Kidney epithelial cell (primary cell): ENCODE results near the gene RAB20. TPM values are rescaled to one million over a fixed set of nuclear protein-coding genes. Genes with fewer than 3 reads are reported as not detected.

Source experiments
- DNase-seq: peaks from one replicate; pipeline ENCODE4 v3.0.0-alpha.2; 2010; ENCODE audit warnings: low read depth
- H3K27me3 ChIP-seq: 2 replicates; pipeline ENCODE4 v1.6.0; 2011; ENCODE audit warnings: low read length; ENCODE audit not compliant: control insufficient read depth, insufficient read depth
- H3K36me3 ChIP-seq: 2 replicates; pipeline ENCODE4 v1.5.1; 2011; ENCODE audit warnings: low read length; ENCODE audit not compliant: control insufficient read depth, insufficient read depth
- H3K4me3 ChIP-seq: 2 replicates; pipeline ENCODE4 v1.5.1; 2011; ENCODE audit warnings: low read depth, mild to moderate bottlenecking, control low read depth, low read length
- total RNA-seq: library from RNA; depleted of rRNA; stranded (reverse); fragments of >200 nt; gene quantifications from 2 replicates; pipeline ENCODE4 v1.2.3, GENCODE V29; 2015
- TF ChIP-seq, protein P1 (sequence below): IDR thresholded peaks from 2 replicates; pipeline ENCODE4 v1.5.1; 2011; ENCODE audit warnings: mild to moderate bottlenecking, moderate library complexity, low read length, control low read depth, inconsistent platforms; ENCODE audit not compliant: insufficient read depth, poor library complexity, severe bottlenecking

RAB20 gene
- total RNA-seq, 1 donor from 2014 or later: 7.4 TPM

DNA sequence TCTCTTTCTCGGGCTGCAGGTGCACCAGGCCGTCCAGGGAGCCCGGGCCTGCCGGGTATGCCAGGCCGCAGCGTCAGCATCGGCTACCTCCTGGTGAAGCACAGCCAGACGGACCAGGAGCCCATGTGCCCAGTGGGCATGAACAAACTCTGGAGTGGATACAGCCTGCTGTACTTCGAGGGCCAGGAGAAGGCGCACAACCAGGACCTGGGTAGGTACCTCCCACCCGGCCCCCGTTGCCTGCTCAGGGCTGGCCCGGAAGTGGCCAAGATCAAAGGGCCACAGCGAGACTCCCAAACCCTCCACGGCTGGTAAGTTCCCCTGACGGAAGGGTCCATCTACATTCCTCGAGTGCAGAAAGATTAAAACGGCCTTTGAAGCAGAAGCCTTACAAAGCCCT is 55.1 kb downstream of the RAB20 start:
- peaks cover 11% of the 10 kb centered on the region for H3K36me3 ChIP-seq
- H3K4me3 ChIP-seq: no peak overlapping the region
- TF ChIP-seq, protein P1, sequence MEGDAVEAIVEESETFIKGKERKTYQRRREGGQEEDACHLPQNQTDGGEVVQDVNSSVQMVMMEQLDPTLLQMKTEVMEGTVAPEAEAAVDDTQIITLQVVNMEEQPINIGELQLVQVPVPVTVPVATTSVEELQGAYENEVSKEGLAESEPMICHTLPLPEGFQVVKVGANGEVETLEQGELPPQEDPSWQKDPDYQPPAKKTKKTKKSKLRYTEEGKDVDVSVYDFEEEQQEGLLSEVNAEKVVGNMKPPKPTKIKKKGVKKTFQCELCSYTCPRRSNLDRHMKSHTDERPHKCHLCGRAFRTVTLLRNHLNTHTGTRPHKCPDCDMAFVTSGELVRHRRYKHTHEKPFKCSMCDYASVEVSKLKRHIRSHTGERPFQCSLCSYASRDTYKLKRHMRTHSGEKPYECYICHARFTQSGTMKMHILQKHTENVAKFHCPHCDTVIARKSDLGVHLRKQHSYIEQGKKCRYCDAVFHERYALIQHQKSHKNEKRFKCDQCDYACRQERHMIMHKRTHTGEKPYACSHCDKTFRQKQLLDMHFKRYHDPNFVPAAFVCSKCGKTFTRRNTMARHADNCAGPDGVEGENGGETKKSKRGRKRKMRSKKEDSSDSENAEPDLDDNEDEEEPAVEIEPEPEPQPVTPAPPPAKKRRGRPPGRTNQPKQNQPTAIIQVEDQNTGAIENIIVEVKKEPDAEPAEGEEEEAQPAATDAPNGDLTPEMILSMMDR: no peak
- DNase-seq: no peak
- H3K27me3 ChIP-seq: no peaks in the 10 kb centered on the region

DNA sequence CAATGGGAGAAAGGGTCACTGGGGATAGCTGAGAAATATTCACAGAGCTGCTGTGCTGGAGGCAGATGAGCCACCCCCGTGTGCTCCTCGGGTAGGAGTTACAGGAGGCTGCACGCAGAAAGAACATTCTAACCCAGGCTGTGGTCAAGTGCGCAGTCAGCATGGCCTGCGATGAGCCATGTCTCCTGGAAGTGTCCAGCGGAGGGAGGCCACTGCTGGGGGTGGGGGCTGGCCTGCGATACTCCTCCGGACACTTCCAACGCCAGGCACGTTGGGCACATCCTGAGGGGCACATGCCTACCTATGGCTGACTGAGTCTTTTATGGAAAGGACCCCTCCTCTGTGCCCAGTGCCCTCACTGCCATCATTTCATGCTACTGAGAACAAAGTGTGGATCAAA is 55.9 kb downstream of the RAB20 start:
- peaks cover 15% of the 10 kb centered on the region for H3K36me3 ChIP-seq
- TF ChIP-seq, protein P1: no peak
- no peaks in the 10 kb centered on the region for H3K27me3 ChIP-seq
- H3K4me3 ChIP-seq: no peak overlapping the region
- DNase-seq: no peak

DNA sequence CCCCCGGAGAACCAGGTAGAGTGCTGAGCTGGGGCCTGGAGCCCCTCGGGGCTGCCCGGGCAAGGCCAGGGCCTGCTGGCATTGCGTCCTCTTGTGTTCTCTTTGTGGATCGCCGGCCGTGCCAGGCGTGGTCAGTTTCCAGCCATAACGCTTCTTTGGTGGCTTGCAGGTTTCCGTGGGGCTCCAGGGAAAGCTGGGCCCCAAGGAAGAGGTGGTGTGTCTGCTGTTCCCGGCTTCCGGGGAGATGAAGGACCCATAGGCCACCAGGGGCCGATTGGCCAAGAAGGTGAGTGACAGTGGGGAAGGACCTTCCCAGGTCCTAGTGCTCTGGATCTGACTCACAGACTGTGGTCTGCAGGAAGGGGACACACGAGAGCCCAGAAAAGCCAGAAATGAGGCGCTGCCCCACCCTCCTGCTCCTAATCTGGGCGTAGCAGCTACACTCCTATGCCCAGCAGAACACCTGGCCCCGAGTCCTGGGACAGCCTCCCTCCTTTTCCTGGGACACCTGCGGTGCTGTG is 57.5 kb downstream of the RAB20 start:
- H3K27me3 ChIP-seq: no peaks in the 10 kb centered on the region
- TF ChIP-seq, protein P1: no peak
- no peak overlapping the region for H3K4me3 ChIP-seq
- no peak for DNase-seq
- H3K36me3 ChIP-seq: peaks cover 12% of the 10 kb centered on the region

DNA sequence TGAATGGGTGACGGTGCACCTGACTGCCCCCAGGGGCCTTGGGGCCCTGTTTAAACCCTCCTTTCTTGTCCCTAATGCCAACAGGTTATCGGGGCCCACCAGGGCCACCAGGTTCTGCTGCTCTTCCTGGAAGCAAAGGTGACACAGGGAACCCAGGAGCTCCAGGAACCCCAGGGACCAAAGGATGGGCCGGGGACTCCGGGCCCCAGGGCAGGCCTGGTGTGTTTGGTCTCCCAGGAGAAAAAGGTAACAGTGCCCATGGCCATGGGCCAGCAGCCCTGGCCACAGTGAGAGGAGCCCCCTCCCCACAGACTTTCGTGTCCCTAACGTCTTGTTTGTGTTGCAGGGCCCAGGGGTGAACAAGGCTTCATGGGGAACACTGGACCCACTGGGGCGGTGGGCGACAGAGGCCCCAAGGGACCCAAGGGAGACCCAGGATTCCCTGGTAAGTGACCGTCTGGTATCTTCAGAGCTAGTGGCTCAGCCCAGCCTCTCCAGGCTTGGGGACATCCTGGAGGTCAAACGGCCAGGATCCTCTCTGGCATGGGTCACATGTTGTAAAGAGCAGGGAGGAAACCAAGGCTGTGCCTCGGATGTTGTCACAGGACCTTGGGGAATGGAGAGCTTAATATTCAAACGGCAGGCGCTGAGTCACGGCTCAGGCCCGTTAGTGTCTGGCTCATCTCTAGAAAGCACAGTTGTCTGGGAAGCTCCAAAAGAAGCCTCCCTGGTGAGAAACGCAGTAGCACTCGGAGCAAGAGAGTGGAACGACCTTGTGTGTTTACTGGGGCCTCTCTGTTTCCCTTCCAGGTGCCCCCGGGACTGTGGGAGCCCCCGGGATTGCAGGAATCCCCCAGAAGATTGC is 58.3 kb downstream of the RAB20 start:
- Histone ChIP-seq H3K4me3 (no peak overlapping the region), H3K36me3 (peaks cover 16% of the 10 kb centered on the region), H3K27me3 (no peaks in the 10 kb centered on the region)
- DNase-seq: no peak
- TF ChIP-seq, protein P1: no peak

DNA sequence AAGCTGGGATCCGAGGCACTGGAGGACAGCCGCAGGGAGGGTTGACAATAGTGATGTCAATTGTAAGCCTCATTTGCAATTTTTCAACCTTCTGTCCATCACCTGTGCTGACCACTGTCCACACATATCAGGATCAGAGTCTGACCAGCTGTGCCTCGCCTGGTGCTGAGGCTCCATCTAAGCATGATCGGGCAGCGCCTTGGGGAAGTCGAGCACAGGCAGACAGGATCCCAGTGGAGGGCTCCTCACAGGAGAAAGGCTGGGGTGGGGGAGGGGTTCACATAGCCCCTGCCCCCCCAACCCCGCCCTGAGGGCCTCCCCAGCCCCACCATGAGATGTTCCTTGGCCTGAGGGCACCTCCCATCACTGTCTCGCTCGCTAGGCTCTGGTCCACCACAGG is 60.3 kb downstream of the RAB20 start:
- Histone ChIP-seq H3K36me3 (peaks cover 15% of the 10 kb centered on the region), H3K27me3 (no peaks in the 10 kb centered on the region), H3K4me3 (no peak overlapping the region)
- no peak for DNase-seq
- TF ChIP-seq, protein P1: no peak
